Raji (cell line): ENCODE results near the gene DDX27.

Experiments used
- POLR2A ChIP-seq: IDR thresholded peaks from 2 replicates; pipeline ENCODE4 v1.6.1; 2011; ENCODE audit warnings: low read depth, low read length, control low read depth; ENCODE audit not compliant: insufficient read depth

The DDX27 gene, protein sequence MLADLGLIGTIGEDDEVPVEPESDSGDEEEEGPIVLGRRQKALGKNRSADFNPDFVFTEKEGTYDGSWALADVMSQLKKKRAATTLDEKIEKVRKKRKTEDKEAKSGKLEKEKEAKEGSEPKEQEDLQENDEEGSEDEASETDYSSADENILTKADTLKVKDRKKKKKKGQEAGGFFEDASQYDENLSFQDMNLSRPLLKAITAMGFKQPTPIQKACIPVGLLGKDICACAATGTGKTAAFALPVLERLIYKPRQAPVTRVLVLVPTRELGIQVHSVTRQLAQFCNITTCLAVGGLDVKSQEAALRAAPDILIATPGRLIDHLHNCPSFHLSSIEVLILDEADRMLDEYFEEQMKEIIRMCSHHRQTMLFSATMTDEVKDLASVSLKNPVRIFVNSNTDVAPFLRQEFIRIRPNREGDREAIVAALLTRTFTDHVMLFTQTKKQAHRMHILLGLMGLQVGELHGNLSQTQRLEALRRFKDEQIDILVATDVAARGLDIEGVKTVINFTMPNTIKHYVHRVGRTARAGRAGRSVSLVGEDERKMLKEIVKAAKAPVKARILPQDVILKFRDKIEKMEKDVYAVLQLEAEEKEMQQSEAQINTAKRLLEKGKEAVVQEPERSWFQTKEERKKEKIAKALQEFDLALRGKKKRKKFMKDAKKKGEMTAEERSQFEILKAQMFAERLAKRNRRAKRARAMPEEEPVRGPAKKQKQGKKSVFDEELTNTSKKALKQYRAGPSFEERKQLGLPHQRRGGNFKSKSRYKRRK

GRCh38 chr20:49219091-49219923 lies at the start of gene DDX27:
Gene DDX27, plus strand, starts transcription at chr20:49219416. Its CDS starts 33 bp downstream, at chr20:49219449.
- TF ChIP-seq POLR2A = peak; percentile 99

GRCh38 chr20:49169547-49169946 lies 49.7 kb upstream of the DDX27 start:
- TF ChIP-seq POLR2A = no peak

GRCh38 chr20:49170714-49171113 lies 48.5 kb upstream of the DDX27 start:
- TF ChIP-seq POLR2A = no peak

DNA sequence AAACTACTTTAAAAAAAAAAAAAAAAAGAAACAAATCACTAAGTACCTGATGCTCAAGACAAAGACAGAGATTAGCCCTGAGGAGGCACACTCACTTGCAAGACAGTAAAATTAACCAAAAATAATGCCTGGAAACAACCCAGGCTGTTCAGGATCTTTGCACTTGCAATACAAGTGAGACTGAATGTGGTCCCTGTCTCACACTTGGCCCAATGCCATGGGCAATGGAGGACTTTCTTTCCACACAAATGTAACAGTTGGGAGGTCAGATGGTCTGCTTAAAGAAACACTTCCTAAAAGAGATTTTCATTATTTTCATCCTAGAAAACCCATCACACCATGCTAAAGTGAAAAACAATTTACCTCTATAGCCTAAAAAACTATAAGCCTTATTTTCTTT lies 47.3 kb upstream of the DDX27 start:
- no peak for TF ChIP-seq POLR2A

DNA sequence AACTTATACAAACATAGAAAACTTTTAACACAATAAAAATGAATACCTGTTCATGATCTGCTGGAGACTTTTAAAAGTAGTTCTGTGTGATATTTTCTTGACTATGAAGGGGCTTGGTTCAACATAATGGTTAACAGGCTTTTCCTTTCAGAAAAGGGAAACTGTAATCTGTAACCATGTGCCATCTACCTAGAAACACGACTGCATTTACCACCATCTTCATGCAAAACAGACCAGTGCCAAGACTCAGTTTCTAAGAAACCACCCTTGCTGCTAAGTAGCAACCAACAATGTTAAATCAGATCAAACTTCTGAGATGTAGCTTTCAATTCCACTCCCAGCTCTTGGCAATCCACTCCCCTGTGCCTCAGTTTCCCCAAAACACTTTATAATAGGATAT lies 46.8 kb upstream of the DDX27 start:
- TF ChIP-seq POLR2A = no peak

- no peak for TF ChIP-seq POLR2A
Observed at GRCh38 chr20:49174183-49174582, 45.0 kb upstream of the DDX27 start.

- no peak for TF ChIP-seq POLR2A
Observed at GRCh38 chr20:49179368-49180277, 39.6 kb upstream of the DDX27 start.

DNA sequence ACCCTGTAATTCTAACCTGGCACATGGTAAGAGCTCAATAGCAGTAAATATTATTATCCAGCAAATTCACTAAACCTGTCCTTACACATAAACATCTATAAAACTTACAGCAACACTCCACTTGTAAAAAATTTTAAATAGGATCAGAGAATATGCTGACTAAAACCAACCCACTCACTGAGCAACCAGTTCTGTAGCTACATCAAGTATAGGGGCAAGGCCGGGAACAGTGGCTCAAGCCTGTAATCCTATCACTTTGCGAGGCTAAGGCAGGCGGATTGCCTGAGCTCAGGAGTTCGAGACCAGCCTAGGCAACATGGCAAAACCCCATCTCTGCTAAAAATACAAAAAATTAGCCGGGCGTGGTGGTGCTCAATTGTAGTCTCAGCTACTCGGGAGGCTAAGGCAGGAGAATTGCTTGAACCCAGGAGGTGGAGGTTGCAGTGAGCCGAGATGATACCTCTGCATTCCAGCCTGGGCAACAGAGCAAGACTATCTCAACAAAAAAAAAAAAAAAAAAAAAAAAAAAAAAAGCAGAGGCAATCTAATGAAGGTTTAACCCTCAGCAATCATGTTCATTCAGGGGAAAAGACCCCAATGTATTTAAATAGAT lies 37.8 kb upstream of the DDX27 start:
- no peak for TF ChIP-seq POLR2A

DNA sequence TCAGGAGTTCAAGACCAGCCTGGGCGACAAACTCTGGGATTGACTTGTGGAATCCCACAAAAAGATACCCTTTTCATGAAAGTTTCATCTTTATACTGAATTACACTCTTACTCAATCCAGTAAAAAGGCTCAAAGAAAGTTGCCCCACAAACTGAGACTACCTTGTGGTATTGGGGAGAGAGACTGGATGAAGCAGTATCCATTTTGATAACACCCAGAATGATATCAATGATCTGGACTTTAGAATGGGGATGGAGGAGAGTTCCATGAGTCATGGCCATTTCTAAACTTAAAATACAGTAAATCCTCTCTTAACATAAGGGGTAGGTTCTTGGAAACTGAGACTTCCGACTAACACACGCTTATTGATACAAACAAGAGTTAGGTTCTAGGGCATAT lies 35.8 kb upstream of the DDX27 start:
- no peak for TF ChIP-seq POLR2A

GRCh38 chr20:49184691-49185070 lies 34.5 kb upstream of the DDX27 start:
- TF ChIP-seq POLR2A = no peak

DNA sequence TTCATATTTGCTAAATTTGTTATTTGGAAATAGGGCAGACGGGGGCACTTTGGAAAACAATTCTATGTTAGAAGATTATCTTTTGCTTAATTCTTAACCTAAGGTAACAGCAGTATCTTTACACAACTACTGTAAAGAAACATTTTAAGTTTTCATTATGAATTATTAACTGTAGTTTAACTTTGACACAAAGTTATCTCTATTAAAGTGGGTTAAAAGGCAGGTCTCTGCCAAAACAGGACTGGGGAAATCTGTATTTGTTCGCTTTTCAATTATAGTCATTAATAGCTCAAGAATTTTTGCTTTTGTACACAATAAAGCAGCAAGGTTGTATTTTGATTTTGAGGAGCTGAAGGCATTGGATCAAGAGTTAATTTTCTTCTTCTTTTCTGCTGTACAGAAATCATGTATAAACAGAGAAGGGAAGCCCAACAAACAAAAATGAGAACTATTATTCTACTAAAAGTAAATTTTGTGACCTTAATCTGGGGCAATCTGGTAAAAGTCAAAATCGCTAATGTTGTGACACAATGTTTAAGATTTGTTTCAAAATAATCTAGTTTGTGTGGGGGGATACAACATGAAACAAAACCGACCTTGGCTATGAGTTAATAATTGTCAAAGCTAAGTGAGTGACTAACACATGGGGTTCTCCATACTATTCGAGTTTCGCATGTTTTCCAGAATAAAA lies 34.0 kb upstream of the DDX27 start:
- no peak for TF ChIP-seq POLR2A

GRCh38 chr20:49186535-49187329 lies 32.5 kb upstream of the DDX27 start:
- no peak for TF ChIP-seq POLR2A

DNA sequence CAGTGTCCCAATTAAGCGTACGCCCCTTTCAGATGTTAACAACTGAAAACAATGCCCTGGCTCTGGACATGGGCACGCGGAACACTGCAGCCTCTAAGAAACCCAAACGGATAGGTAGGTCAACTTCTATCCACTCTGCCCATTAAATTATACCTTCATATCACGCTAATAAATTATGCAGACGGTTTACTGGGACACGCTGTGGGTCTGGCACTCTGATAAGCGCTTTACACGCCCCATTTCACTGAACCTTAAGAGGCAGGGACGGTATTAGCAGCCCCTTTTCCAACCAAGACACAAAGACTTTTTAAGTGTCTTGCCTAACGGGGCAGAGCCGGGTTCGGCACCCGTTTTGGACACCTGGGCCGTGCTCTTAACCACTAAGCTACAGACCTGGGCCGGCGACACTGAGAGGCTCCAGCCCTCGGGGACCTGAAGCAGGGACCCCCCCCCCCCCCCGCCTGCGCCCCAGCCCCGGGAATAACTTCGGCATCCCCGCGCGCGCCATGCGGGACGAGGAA lies 31.8 kb upstream of the DDX27 start:
- no peak for TF ChIP-seq POLR2A
